ENCODE data around the gene TRHDE. TPM values are rescaled to one million over a fixed set of nuclear protein-coding genes. Genes with fewer than 3 reads are reported as not detected.

Gene TRHDE
- total RNA-seq, 1 donor from 2014 or later: 5.6 TPM

DNA sequence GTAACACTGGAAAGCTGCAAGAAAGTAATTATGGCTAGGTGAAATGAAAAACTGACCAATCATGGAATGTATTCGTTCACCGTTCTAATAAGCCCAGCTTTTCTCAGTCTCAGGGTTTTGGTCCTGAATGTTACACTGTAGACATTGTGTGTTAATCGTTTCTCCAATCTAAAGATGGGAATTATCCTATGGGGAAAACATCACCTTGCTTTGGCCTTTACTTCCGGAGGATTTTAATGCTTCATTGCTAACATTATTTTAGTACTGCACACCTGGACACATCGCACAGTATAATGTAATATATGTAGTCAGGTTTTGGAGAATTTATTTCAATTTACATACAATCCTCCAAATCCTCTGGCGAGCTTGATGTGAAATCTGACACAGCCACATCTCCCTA, 1.2 kb upstream of the TRHDE start:
- TF ChIP-seq, protein P1, sequence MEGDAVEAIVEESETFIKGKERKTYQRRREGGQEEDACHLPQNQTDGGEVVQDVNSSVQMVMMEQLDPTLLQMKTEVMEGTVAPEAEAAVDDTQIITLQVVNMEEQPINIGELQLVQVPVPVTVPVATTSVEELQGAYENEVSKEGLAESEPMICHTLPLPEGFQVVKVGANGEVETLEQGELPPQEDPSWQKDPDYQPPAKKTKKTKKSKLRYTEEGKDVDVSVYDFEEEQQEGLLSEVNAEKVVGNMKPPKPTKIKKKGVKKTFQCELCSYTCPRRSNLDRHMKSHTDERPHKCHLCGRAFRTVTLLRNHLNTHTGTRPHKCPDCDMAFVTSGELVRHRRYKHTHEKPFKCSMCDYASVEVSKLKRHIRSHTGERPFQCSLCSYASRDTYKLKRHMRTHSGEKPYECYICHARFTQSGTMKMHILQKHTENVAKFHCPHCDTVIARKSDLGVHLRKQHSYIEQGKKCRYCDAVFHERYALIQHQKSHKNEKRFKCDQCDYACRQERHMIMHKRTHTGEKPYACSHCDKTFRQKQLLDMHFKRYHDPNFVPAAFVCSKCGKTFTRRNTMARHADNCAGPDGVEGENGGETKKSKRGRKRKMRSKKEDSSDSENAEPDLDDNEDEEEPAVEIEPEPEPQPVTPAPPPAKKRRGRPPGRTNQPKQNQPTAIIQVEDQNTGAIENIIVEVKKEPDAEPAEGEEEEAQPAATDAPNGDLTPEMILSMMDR (IDR thresholded peaks at IDR 0.05; ENCODE audit: insufficient read depth, low read length, poor library complexity, severe bottlenecking): no peak
- no peaks in the 10 kb centered on the region for H3K27me3 ChIP-seq (ENCODE audit: control insufficient read depth, insufficient read depth, low read length)
- H3K4me3 ChIP-seq (ENCODE audit: low read depth, low read length): peak overlapping the region; percentile 96
- no peak for DNase-seq (ENCODE audit: low read depth)
- H3K36me3 ChIP-seq (ENCODE audit: control insufficient read depth, insufficient read depth, low read length): no peaks in the 10 kb centered on the region

- no peak for DNase-seq (ENCODE audit: low read depth)
- TF ChIP-seq, protein P1 (IDR thresholded peaks at IDR 0.05; ENCODE audit: insufficient read depth, low read length, poor library complexity, severe bottlenecking): peak; percentile 17
- Histone ChIP-seq H3K4me3 (ENCODE audit: low read depth, low read length) (peak overlapping the region; percentile 96), H3K36me3 (ENCODE audit: control insufficient read depth, insufficient read depth, low read length) (no peaks in the 10 kb centered on the region), H3K27me3 (ENCODE audit: control insufficient read depth, insufficient read depth, low read length) (no peaks in the 10 kb centered on the region)
These were observed 599 bp upstream of the TRHDE start for GRCh38 chr12:72271451-72272090.

DNA sequence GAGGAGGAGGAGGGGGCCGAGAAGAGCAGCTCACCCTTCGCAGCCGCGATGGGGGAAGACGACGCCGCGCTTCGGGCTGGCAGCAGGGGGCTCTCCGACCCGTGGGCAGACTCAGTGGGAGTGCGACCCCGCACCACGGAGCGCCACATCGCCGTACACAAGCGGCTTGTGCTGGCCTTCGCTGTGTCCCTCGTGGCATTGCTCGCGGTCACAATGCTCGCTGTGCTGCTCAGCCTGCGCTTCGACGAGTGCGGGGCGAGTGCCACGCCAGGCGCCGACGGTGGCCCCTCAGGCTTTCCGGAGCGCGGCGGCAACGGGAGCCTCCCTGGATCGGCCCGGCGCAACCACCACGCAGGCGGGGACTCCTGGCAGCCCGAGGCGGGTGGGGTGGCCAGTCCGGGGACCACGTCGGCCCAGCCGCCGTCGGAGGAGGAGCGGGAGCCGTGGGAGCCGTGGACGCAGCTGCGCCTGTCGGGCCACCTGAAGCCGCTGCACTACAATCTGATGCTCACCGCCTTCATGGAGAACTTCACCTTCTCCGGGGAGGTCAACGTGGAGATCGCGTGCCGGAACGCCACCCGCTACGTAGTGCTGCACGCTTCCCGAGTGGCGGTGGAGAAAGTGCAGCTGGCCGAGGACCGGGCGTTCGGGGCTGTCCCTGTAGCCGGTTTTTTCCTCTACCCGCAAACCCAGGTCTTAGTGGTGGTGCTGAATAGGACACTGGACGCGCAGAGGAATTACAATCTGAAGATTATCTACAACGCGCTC, 745 bp downstream of the TRHDE start:
- TF ChIP-seq, protein P1 (IDR thresholded peaks at IDR 0.05; ENCODE audit: insufficient read depth, low read length, poor library complexity, severe bottlenecking): peak; percentile 28
- no peaks in the 10 kb centered on the region for H3K36me3 ChIP-seq (ENCODE audit: control insufficient read depth, insufficient read depth, low read length)
- peak overlapping the region; percentile 96 for H3K4me3 ChIP-seq (ENCODE audit: low read depth, low read length)
- DNase-seq (ENCODE audit: low read depth): no peak
- H3K27me3 ChIP-seq (ENCODE audit: control insufficient read depth, insufficient read depth, low read length): no peaks in the 10 kb centered on the region

DNA sequence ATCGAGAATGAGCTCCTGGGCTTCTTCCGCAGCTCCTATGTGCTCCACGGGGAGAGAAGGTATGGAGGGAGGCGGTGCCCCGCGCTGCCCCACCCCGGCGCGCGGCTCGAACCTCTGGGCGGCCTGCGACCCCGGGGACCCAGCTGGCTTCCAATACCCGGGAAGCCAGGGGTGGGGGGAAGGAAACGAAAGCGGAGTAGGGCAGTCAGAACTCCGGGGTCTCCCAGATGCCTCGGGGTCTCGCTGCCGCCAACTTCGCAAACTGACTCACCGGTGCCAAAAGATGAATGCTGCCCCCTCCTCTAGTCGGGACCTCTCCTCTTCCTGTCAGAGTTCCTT, 1.3 kb downstream of the TRHDE start:
- Histone ChIP-seq H3K36me3 (ENCODE audit: control insufficient read depth, insufficient read depth, low read length) (no peaks in the 10 kb centered on the region), H3K27me3 (ENCODE audit: control insufficient read depth, insufficient read depth, low read length) (no peaks in the 10 kb centered on the region), H3K4me3 (ENCODE audit: low read depth, low read length) (peak overlapping the region; percentile 96)
- DNase-seq (ENCODE audit: low read depth): no peak
- TF ChIP-seq, protein P1 (IDR thresholded peaks at IDR 0.05; ENCODE audit: insufficient read depth, low read length, poor library complexity, severe bottlenecking): no peak

DNA sequence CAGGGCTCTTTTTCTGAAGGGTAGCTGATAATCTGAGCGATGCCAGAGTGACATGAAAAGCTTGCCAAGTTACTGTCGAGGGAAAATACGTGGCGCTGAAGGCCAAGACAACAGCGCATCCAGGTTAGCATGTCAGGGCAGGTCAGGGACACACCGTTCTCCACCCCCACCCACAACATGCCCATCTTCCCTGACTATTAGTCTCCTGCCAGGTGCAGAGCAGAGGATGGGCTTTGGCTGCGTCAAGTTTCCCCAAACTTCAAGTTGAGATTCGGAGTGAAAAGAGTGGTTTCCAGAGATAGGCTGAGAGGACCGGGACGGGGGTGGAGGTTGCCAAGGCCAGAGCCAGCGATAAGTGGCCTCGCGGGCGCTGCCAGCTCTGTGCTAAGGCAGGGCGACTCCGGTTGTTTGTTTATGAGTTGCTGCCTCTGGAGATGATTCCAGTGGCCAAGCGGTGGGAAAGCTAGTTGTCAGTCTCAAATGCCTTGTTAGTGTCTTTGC, 1.7 kb downstream of the TRHDE start:
- H3K27me3 ChIP-seq (ENCODE audit: control insufficient read depth, insufficient read depth, low read length): no peaks in the 10 kb centered on the region
- no peaks in the 10 kb centered on the region for H3K36me3 ChIP-seq (ENCODE audit: control insufficient read depth, insufficient read depth, low read length)
- TF ChIP-seq, protein P1 (IDR thresholded peaks at IDR 0.05; ENCODE audit: insufficient read depth, low read length, poor library complexity, severe bottlenecking): no peak
- no peak for DNase-seq (ENCODE audit: low read depth)
- peak overlapping the region; percentile 96 for H3K4me3 ChIP-seq (ENCODE audit: low read depth, low read length)
